Muscle of leg (tissue), 11 donors: Measurements from ENCODE around the gene MLXIPL. TPM values are rescaled to one million over a fixed set of nuclear protein-coding genes. Genes with fewer than 3 reads are reported as not detected.

ENCODE experiments used
- DNase-seq: peaks from one replicate; pipeline ENCODE4 v3.0.0; 2013
- H3K27ac ChIP-seq: one replicate; pipeline ENCODE4 v1.5.1; 2013; ENCODE audit warnings: mild to moderate bottlenecking, low read length, control low read depth
- H3K27me3 ChIP-seq: one replicate; pipeline ENCODE4 v1.6.1; 2013; ENCODE audit warnings: low read length; ENCODE audit not compliant: control insufficient read depth, insufficient read depth
- H3K36me3 ChIP-seq: one replicate; pipeline ENCODE4 v1.6.1; 2013; ENCODE audit warnings: low read length; ENCODE audit not compliant: control insufficient read depth, insufficient read depth
- H3K4me1 ChIP-seq: one replicate; pipeline ENCODE4 v1.6.1; 2013; ENCODE audit warnings: low read length; ENCODE audit not compliant: control insufficient read depth, insufficient read depth
- H3K4me3 ChIP-seq: one replicate; pipeline ENCODE4 v1.5.1; 2013; ENCODE audit warnings: low read length, control low read depth
- H3K9me3 ChIP-seq: replicated peaks from 2 replicates; pipeline ENCODE4 v1.6.1; 2013; ENCODE audit warnings: low read depth, low read length; ENCODE audit not compliant: control insufficient read depth
- WGBS: methylation state at CpG from one replicate; pipeline ENCODE4 v1.1.5; 2013; ENCODE audit warnings: missing lambda C conversion rate; ENCODE audit not compliant: insufficient coverage; 5-methylcytosine and 5-hydroxymethylcytosine counted together
- polyA plus RNA-seq, 8 donors: library from polyadenylated mRNA; unstranded; fragments of 120-200 nt; gene quantifications; one replicate each; pipeline versions ENCODE4 v1.2.1 to v1.2.3, GENCODE V29; 2013; ENCODE audit warnings: inconsistent platforms in 1 of 8, low replicate concordance in 1 of 8; ENCODE audit not compliant: insufficient read length in 8 of 8, insufficient read depth in 1 of 8
- total RNA-seq: library from RNA; stranded (reverse); fragments of 120-200 nt; gene quantifications from one replicate; pipeline ENCODE4 v1.2.4, GENCODE V29; 2013

MLXIPL gene
- total and polyA plus RNA-seq, 9 donors, result 0.12 to 3.1 (median 0.19) TPM

- Histone ChIP-seq H3K4me3 (no peak overlapping the region), H3K4me1 (peaks cover 4% of the 10 kb centered on the region), H3K9me3 (peaks cover 7% of the 10 kb centered on the region), H3K27me3 (peaks cover 59% of the 10 kb centered on the region), H3K36me3 (no peaks in the 10 kb centered on the region), H3K27ac (no peak overlapping the region)
- WGBS, result 43% methylated on average over 4 of the region's 4 CpGs
- DNase-seq, result no peak
Observed at GRCh38 chr7:73645643-73646174, 21.4 kb upstream of the MLXIPL start.

GRCh38 chr7:73644688-73645286, 20.5 kb upstream of the MLXIPL start:
- Histone ChIP-seq H3K4me3 (no peak overlapping the region), H3K4me1 (peaks cover 4% of the 10 kb centered on the region), H3K9me3 (peaks cover 7% of the 10 kb centered on the region), H3K36me3 (no peaks in the 10 kb centered on the region), H3K27me3 (peaks cover 51% of the 10 kb centered on the region), H3K27ac (no peak overlapping the region)
- no peak for DNase-seq
- WGBS, result 53% methylated on average over 3 of the region's 5 CpGs

GRCh38 chr7:73642834-73643233, 18.5 kb upstream of the MLXIPL start:
- 60% methylated on average over 1 of the region's 2 CpGs for WGBS
- H3K27me3 ChIP-seq, result peaks cover 34% of the 10 kb centered on the region

GRCh38 chr7:73638911-73639310, 14.6 kb upstream of the MLXIPL start:
- WGBS, result no CpG with 5 or more reads among the region's 3 CpGs
- Histone ChIP-seq H3K36me3 (no peaks in the 10 kb centered on the region), H3K9me3 (peaks cover 7% of the 10 kb centered on the region), H3K4me3 (no peak overlapping the region), H3K27ac (no peak overlapping the region), H3K4me1 (no peaks in the 10 kb centered on the region), H3K27me3 (peaks cover 7% of the 10 kb centered on the region)
- no peak for DNase-seq

More at GRCh38 chr7:73642834-73643233, 18.5 kb upstream of the MLXIPL start:
- Histone ChIP-seq H3K4me3 (no peak overlapping the region), H3K9me3 (peaks cover 7% of the 10 kb centered on the region), H3K27ac (no peak overlapping the region), H3K36me3 (no peaks in the 10 kb centered on the region), H3K4me1 (peaks cover 1% of the 10 kb centered on the region)
- no peak for DNase-seq

- 85% methylated on average over 3 of the region's 8 CpGs for WGBS
- Histone ChIP-seq H3K36me3 (no peaks in the 10 kb centered on the region), H3K27me3 (peaks cover 11% of the 10 kb centered on the region)
Observed at GRCh38 chr7:73635428-73636200, 11.3 kb upstream of the MLXIPL start.

GRCh38 chr7:73633844-73634243, 9.5 kb upstream of the MLXIPL start:
- Histone ChIP-seq H3K27me3 (peaks cover 15% of the 10 kb centered on the region), H3K4me3 (no peak overlapping the region)
- WGBS, result 72% methylated on average over 4 of the region's 8 CpGs

More at GRCh38 chr7:73635428-73636200, 11.3 kb upstream of the MLXIPL start:
- Histone ChIP-seq H3K4me3 (no peak overlapping the region), H3K27ac (no peak overlapping the region), H3K9me3 (no peaks in the 10 kb centered on the region), H3K4me1 (no peaks in the 10 kb centered on the region)
- DNase-seq, result no peak

GRCh38 chr7:73633323-73633722, 9.0 kb upstream of the MLXIPL start:
- H3K4me1 ChIP-seq, result no peaks in the 10 kb centered on the region
- H3K36me3 ChIP-seq, result no peaks in the 10 kb centered on the region
- no peak overlapping the region for H3K27ac ChIP-seq
- no peak overlapping the region for H3K4me3 ChIP-seq
- DNase-seq, result no peak
- H3K27me3 ChIP-seq, result peaks cover 20% of the 10 kb centered on the region
- 82% methylated on average over 4 of the region's 7 CpGs for WGBS
- H3K9me3 ChIP-seq, result no peaks in the 10 kb centered on the region

More at GRCh38 chr7:73633844-73634243, 9.5 kb upstream of the MLXIPL start:
- Histone ChIP-seq H3K9me3 (no peaks in the 10 kb centered on the region), H3K36me3 (no peaks in the 10 kb centered on the region), H3K27ac (no peak overlapping the region), H3K4me1 (no peaks in the 10 kb centered on the region)
- no peak for DNase-seq

GRCh38 chr7:73631558-73631957, 7.2 kb upstream of the MLXIPL start:
- WGBS, result 15% methylated on average over 1 of the region's 1 CpG

GRCh38 chr7:73628504-73628903, 4.2 kb upstream of the MLXIPL start:
- Histone ChIP-seq H3K36me3 (no peaks in the 10 kb centered on the region), H3K4me1 (peaks cover 14% of the 10 kb centered on the region), H3K27me3 (peaks cover 54% of the 10 kb centered on the region), H3K9me3 (no peaks in the 10 kb centered on the region), H3K4me3 (no peak overlapping the region), H3K27ac (no peak overlapping the region)
- 90% methylated on average over 3 of the region's 4 CpGs for WGBS
- DNase-seq, result no peak

More at GRCh38 chr7:73631558-73631957, 7.2 kb upstream of the MLXIPL start:
- Histone ChIP-seq H3K4me1 (peaks cover 3% of the 10 kb centered on the region), H3K36me3 (no peaks in the 10 kb centered on the region), H3K27ac (no peak overlapping the region), H3K4me3 (no peak overlapping the region), H3K9me3 (no peaks in the 10 kb centered on the region), H3K27me3 (peaks cover 32% of the 10 kb centered on the region)
- no peak for DNase-seq

GRCh38 chr7:73626814-73627213, 2.5 kb upstream of the MLXIPL start:
- no peaks in the 10 kb centered on the region for H3K9me3 ChIP-seq
- 20% methylated on average over 1 of the region's 3 CpGs for WGBS
- H3K27me3 ChIP-seq, result peaks cover 70% of the 10 kb centered on the region
- DNase-seq, result peak; percentile 47
- H3K36me3 ChIP-seq, result no peaks in the 10 kb centered on the region
- peaks cover 25% of the 10 kb centered on the region for H3K4me1 ChIP-seq
- no peak overlapping the region for H3K27ac ChIP-seq
- H3K4me3 ChIP-seq, result no peak overlapping the region
